ENCODE data around the gene CCDC17.

The CCDC17 gene
- 3.6 to 10.1 reads per million in 2 experiments for total RNA-seq

DNA sequence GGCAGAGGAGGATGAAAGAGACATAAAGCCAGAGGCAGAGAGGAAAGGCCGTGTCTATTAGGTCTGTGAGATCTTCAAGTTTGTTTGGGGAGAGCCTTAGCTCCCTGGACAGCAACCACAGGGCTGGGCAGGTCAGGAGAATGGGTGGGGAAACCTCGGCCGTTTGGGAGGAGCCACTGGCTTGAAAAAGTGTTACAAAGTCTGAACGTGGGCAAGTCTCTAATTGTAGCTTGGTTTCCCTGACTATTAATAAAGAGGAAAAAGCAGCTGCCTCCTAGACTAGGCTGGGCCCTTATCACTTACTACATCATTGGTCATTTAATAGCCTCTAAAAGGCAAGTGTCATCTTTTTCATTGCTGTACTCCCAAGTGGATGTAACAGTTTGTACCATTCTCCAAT is at the start of gene CCDC17:
Gene CCDC17 (minus strand): TSS at position 83 of the 400 bp plus-strand sequence. CDS start 145 bp downstream, outside the sequence.
- no peak for DNase-seq (ENCODE audit: low read depth)

- no peak for DNase-seq (ENCODE audit: low read depth)
Measured at GRCh38 chr1:45669859-45670655, 46.2 kb upstream of the CCDC17 start.

GRCh38 chr1:45669379-45669778 is 45.5 kb upstream of the CCDC17 start:
- no peak for DNase-seq (ENCODE audit: low read depth)

GRCh38 chr1:45668526-45668925 is 44.7 kb upstream of the CCDC17 start:
- DNase-seq (ENCODE audit: low read depth): no peak

DNA sequence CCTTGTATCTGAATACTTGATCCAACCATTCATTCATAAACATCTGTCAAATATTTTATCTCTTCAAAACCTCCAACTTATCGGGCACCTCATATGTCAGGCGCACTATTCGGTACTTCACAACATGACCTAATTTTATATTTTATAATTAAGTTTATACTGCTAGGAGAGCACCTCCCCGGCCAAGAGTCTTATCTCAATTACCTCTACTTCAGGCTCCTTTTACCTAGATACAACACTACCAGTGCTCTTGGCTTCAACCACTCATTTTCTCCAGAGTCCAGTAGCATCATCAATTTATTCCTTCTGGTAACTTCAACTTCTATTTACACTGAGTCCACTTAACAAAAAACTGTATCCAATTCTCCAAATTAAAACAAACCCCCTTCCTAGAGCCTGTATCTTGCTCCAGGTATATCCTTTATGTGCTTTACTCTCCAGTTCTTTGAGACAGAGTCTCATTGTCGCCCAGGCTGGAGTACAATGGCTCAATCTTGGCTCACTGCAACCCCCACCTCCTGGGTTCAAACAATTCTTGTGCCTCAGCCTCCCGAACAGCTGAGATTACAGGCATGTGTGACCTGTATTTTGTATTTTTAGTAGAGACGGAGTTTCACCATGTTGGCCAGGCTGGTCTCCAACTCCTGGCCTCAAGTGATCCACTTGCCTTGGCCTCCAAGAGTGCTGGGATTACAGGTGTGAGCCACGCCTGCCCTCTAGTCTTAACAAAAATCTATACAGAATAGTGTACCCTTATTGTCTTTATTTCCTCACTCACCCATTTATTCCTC is 43.7 kb upstream of the CCDC17 start:
- DNase-seq (ENCODE audit: low read depth): no peak

GRCh38 chr1:45666836-45667235 is 43.0 kb upstream of the CCDC17 start:
- DNase-seq (ENCODE audit: low read depth): no peak

DNA sequence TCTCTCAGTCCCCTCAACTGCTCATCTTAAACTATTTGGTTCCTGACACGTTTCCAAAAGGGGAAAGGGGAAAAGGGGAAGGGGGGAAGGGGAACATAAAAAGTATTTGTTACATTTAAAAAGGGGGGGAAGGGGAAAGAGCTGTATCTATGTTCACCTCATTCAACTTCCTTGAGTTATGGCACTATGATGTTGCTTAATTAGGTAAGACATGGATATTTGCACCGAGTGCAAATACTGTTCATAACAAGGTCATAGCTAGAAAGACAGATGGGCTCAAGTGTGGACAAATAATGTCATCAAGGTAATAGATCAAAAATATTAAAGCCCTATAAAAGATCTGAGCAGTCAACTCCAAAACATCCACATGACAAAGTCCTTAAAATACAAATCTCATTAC is 36.5 kb upstream of the CCDC17 start:
- no peak for DNase-seq (ENCODE audit: low read depth)

DNA sequence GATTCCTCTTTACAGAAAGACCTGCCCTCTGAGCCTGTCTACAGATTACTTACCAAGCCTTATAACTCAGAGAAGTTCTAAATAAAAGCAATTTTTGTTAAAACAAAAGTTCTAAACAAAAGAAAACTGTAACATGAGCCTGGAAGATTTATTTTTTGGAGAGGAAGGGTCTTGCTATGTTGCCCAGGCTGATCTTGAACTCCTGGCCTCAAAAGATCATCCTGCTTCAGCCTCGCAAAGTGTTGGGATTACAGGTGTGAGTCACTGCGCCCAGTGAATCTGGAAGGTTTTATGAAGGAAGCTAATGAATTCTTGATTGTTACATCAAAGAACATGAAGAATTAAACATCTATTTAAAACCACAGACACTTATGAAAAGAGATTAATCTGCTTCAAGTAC is 35.4 kb upstream of the CCDC17 start:
- no peak for DNase-seq (ENCODE audit: low read depth)

- no peak for DNase-seq (ENCODE audit: low read depth)
Measured at GRCh38 chr1:45658171-45658570, 34.3 kb upstream of the CCDC17 start.

DNA sequence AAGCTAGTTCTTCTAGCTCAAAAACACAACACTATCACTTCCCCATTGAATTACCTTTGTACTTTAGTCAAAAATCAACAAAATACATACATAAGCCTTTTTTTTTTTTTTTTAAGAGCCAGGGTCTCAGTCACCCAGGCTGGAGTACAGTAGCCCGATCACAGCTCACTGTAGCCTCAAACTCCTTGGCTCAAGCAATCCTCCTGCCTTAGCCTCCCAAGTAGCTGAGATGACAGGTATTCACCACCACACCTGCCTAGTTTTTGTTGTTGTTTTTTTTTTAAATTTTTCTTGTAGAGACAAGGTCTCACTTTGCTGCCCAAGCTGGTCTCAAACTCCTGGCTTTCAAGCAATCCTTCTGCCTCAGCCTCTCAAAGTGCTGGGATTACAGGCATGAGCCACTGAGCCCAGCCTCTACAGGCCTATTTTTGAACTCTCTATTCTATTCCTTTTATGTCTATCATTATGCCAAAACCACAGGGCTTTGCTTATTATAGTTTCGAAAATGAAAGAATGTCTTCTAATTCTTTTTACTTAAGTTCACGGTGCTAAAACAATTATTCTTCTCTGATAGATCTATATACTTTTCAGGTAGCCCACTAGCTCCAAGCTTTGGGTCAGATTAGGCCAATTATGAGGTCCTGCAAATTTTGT is 32.8 kb upstream of the CCDC17 start:
- DNase-seq (ENCODE audit: low read depth): no peak

DNA sequence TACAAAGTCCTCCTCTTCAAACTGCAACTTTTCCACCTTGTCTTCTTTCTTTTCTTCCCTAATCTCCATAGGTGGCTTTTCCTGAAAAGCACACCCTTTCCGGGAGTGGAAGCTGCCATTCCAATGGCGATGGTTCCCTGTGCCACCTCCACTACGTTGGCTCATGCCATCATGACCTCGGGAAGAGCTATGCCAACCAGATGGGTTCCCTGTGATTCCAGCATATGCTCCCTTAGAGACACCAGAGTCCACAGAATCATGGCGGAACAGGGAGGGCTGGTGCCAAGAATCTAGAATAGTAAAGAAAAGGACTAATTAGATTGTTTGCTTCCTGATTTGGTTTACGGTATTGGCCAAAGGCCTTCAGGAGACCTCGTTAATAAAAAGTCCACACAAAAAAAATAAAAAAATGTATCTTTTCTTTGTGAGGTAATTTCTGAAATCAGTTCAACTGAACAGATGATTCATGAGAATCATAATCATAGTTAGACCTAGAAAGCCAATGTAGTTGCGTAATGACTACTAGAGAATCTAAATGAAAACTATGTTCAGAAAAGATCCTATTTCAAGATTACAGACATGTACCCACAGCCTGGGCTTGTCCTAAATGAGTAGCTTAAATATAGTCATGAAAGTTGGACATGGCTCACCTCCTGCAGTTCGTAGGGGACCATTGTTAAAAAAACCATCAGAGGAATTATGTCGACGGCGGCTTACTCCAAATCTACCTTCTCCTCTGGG is 30.9 kb upstream of the CCDC17 start:
- no peak for DNase-seq (ENCODE audit: low read depth)

DNA sequence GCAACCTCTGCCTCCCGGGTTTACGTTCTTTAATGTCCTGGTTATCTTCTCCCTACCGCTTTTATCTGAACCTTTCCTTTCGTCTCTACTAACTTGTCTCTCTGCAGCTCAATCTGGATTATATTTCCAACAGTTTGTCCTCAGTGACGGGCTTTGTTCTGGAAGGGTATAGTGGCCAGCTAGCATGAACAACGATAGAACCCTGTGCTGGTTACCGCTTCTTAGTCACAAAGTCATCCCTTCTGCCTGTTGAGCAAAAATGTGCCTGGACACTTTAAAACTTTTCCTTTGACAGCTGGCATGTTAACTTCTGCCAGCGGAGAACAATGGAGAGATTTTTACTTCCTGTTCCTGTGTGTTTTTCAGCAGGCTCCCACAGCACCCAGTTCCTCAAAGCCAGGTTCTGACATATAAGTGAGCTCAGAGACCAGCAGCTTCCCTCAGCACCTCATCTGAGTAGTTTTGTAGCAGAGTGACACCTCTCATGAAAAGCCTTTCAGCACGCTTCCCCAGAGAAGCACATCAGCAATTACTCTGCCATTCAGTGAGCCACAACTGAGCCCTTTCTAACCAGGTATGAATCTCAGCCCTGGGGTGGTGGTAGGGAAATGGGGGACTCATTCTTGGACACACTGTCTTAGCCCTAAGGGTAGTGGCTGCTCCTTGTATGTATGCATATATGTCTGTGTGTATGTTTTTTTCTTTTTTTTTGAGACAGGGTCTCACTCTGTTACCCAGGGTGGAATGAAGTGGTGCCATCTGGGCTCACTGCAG is 23.6 kb upstream of the CCDC17 start:
- DNase-seq (ENCODE audit: low read depth): no peak

DNA sequence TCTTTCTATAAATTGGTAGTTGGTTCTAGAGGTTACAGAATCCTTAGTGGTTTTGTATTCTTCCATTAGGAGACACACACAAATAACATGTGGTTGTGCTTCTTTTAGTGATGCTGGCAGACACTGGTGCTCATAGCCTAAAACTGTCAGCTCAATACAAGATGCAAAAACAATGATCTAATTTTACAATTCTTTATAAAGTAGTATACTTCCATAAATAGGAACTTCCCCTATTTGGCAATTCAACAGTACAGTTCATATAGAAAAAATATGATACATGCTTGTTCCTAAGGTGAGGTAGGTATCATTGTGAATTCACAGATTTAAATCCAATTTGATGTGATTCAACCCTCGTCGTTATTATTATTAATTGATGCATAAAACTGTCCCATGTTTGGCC is 20.8 kb upstream of the CCDC17 start:
- no peak for DNase-seq (ENCODE audit: low read depth)

DNA sequence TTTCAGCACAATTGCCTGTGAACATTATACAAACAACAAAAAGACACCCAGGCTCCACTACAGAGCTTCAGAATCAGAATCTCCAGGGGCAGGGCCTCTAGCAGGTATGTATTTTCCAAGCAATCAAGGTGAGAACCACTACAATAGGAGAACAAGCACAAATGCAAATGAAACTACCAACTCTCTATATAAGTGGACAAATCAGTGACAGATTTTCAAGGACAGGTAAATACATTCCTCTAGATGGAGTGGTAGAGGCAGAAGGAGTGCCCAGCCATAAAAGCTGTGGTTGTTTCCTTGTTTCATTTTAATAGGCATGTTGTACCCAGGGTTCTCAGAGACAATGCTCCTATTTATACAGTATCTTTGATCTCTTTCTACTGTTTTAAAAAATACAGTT is 20.1 kb upstream of the CCDC17 start:
- no peak for DNase-seq (ENCODE audit: low read depth)

DNA sequence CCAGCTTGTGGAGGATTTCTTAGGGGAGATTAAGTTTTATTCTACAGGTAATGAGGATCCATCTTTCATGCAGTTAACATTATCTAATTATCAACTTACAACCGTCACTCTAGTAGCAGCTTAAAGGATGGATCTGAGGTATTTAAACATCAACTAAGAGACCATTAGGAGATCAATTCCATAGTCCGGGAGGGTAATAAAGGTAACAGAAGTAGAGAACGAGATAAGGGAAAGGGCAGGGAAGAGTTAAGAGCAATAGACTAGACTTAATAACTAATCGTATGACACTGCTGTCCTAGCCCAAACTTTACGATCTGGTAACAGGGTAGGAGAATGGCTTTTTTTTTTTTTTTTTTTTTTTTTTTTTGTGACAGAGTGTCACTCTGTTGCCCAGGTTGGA is 19.5 kb upstream of the CCDC17 start:
- DNase-seq (ENCODE audit: low read depth): no peak

DNA sequence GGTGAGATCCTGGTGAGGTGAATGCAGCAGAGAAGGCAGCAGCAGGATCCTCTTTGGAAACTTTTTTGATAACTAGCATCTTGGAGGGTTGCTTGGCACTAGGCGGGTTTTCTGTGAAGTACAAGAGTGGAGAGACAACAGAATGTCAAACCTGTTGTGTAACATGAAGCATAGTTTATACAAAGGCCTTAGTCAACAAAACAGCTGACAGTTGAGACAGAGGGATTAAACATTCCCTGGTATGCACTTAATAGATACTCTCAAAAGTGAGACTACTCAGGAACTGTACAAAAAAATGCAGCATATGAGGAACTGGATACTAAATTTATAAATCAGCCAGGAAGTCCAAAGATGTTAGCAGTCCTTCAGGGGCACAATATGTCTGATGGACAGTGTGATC is 16.4 kb upstream of the CCDC17 start:
- no peak for DNase-seq (ENCODE audit: low read depth)

- DNase-seq (ENCODE audit: low read depth): no peak
Measured at GRCh38 chr1:45635211-45635610, 11.4 kb upstream of the CCDC17 start.

- DNase-seq (ENCODE audit: low read depth): no peak
Measured at GRCh38 chr1:45630429-45630828, 6.6 kb upstream of the CCDC17 start.

- DNase-seq (ENCODE audit: low read depth): no peak
Measured at GRCh38 chr1:45629035-45629434, 5.2 kb upstream of the CCDC17 start.

GRCh38 chr1:45622524-45623394 is 1.1 kb downstream of the CCDC17 start:
- DNase-seq (ENCODE audit: low read depth): no peak
